ENCODE measurements around the gene FERD3L. TPM values are rescaled to one million over a fixed set of nuclear protein-coding genes. Genes with fewer than 3 reads are reported as not detected.
A peak's percentile ranks its signal among the peaks of the same experiment; 100 is the strongest.

FERD3L gene
- total and polyA plus RNA-seq, 5 experiments from 2014 or later: not detected

DNA sequence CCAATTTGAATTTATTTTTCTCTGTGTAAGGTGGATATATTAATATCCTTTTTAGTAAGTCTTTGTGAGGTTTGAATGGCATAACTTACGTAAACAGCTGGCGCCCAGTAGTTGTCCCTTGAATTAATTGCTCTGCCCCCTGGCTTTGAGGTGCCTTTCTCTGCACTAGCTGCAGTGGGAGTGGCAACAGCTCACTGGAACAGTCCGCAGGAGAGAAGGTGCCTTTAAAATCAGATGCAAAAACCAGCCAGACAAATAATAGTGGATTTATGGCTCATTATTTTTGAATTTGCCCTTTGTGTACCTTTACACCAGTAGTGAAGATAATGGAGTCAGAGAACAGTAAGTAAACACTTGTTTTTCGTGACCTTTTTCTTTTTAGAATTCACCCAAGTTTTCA lies 11.8 kb downstream of the FERD3L start:
- no peaks in the 10 kb centered on the region for H3K4me1 Mint-ChIP-seq
- H3K4me3 Mint-ChIP-seq: no peak overlapping the region
- H3K36me3 Mint-ChIP-seq: no peaks in the 10 kb centered on the region
- POLR2A ChIA-PET: no interaction called here
- ATAC-seq (no peak), DNase-seq (no peak)
- no peak overlapping the region for H3K27ac Mint-ChIP-seq
- H3K27me3 Mint-ChIP-seq: peaks cover 0 to 10% (median 2%) of the 10 kb centered on the region in 5 donors
- H3K9me3 Mint-ChIP-seq: peaks cover 0 to 6% (median 2%) of the 10 kb centered on the region in 9 donors

DNA sequence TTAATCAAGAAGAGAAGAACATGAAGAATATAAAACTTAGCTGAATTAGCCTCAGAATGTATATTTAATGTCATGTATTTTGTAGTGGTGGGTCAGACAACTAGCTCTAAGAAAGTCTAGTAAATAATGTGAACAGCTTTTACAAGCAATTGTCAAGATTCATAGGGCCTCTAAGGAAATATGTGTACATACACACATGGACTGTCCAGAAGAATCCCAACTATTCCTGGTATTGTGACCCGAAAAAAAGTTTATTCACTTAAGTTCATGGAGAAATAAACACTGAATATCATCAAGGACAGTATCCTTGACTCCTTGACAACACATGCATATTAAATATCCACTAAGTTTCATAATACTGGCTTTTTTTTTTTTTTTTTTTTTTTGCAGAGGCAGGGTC lies 16.4 kb downstream of the FERD3L start:
- H3K9me3 Mint-ChIP-seq: peaks cover 0 to 5% (median 2%) of the 10 kb centered on the region in 9 donors
- H3K4me3 Mint-ChIP-seq: no peak overlapping the region
- no peak for ATAC-seq
- peaks cover 0 to 17% (median 2%) of the 10 kb centered on the region in 5 donors for H3K27me3 Mint-ChIP-seq
- DNase-seq: no peak
- H3K27ac Mint-ChIP-seq: no peak overlapping the region
- no peaks in the 10 kb centered on the region for H3K36me3 Mint-ChIP-seq
- H3K4me1 Mint-ChIP-seq: no peaks in the 10 kb centered on the region
- POLR2A ChIA-PET: no interaction called here

DNA sequence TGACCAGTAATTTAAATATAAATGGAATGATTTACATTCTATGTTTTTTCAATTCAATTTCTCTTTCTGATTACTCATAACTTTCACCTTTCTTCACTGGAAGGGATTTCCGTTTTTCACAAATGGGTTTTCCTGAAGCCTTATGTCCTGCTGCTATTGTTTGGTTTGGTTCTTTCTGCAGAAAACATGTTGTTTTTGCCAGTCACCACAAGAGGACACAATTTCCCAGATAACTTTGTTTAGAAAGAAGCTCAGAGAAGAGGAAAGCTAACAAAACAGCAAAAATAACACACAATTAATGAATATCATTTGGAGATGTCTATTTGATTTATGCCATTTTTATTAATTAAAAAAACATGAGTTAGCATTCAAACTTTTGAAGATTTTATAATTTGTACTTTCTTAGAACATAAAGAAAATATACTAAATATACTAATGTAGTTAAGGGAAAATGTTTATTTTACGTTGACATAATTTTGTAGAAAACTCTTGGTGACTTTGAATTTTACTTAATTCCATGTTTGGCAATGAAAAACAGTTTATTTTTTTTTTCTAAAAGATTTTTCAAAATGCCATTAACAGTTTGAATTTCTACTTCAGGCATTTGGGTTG lies 23.1 kb downstream of the FERD3L start:
- Mint-ChIP-seq H3K4me3 (no peak overlapping the region), H3K27me3 (peaks cover 14 to 61% (median 33%) of the 10 kb centered on the region in 5 donors), H3K36me3 (peaks cover 0 to 9% (median 0%) of the 10 kb centered on the region in 3 donors), H3K27ac (no peak overlapping the region), H3K4me1 (peaks cover 0 to 2% (median 0%) of the 10 kb centered on the region in 4 donors), H3K9me3 (peaks cover 0 to 10% (median 4%) of the 10 kb centered on the region in 9 donors)
- POLR2A ChIA-PET: no interaction called here
- DNase-seq (no peak), ATAC-seq (no peak)

DNA sequence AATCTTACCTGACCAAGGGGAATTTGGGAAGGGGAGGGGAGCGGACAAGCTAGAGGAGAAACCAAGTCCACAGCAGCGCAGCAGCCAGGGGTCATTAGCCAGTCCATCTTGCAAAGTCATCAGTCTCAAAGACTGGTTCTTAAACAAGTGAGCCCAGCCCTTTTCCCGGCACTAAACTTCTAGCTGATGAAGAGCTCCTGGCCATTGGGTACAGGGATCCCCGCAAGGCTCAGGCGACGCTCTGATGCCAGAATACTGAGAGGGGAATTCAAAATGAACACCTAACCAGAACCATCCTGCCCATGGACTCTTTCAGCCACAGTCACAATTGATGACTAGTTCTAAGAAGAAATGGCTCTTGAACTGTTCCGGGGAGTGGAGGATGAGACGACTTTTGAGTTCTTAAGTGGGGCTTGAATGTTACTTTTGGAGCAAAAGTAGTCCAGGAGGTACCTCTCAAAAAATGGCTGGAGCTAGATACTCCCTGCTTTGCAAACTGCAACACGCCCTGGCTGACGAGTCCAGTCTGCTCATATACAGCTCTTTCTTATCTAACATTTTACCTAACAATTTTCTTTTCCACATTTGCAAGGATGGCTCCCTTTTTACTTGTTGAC lies 25.2 kb downstream of the FERD3L start:
- H3K4me1 Mint-ChIP-seq: peaks cover 0 to 6% (median 2%) of the 10 kb centered on the region in 4 donors
- no peak overlapping the region for H3K4me3 Mint-ChIP-seq
- H3K36me3 Mint-ChIP-seq: peaks cover 0 to 9% (median 0%) of the 10 kb centered on the region in 3 donors
- no peak for DNase-seq
- H3K27ac Mint-ChIP-seq: no peak overlapping the region
- no peak for ATAC-seq
- peaks cover 0 to 12% (median 4%) of the 10 kb centered on the region in 9 donors for H3K9me3 Mint-ChIP-seq
- H3K27me3 Mint-ChIP-seq: peaks cover 15 to 70% (median 40%) of the 10 kb centered on the region in 5 donors
- POLR2A ChIA-PET: no interaction called here

DNA sequence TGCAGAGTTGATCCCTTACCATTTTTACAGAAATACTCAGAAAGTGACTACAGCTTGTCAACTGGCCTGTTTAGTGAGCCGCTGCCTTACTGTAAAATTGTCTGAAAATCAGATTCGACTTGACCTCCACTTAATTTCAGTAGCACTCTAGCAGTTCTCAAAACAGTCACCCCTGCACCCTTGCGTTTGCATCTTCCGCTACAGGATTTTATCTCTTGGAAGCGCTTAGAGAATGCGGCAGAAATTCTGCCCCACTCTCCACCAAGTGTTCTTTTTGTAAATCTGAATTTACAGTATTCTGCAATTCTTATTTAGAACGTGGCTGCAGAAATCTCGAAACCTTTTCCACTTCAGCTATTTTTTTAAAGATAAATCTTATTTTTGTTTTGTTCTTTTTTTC lies 25.8 kb downstream of the FERD3L start:
- Mint-ChIP-seq H3K36me3 (peaks cover 0 to 9% (median 0%) of the 10 kb centered on the region in 3 donors), H3K27me3 (peaks cover 16 to 76% (median 43%) of the 10 kb centered on the region in 5 donors), H3K4me1 (peaks cover 0 to 6% (median 2%) of the 10 kb centered on the region in 4 donors), H3K4me3 (no peak overlapping the region), H3K27ac (no peak overlapping the region), H3K9me3 (peaks cover 0 to 12% (median 3%) of the 10 kb centered on the region in 9 donors)
- POLR2A ChIA-PET: no interaction called here
- ATAC-seq (no peak), DNase-seq (no peak)

DNA sequence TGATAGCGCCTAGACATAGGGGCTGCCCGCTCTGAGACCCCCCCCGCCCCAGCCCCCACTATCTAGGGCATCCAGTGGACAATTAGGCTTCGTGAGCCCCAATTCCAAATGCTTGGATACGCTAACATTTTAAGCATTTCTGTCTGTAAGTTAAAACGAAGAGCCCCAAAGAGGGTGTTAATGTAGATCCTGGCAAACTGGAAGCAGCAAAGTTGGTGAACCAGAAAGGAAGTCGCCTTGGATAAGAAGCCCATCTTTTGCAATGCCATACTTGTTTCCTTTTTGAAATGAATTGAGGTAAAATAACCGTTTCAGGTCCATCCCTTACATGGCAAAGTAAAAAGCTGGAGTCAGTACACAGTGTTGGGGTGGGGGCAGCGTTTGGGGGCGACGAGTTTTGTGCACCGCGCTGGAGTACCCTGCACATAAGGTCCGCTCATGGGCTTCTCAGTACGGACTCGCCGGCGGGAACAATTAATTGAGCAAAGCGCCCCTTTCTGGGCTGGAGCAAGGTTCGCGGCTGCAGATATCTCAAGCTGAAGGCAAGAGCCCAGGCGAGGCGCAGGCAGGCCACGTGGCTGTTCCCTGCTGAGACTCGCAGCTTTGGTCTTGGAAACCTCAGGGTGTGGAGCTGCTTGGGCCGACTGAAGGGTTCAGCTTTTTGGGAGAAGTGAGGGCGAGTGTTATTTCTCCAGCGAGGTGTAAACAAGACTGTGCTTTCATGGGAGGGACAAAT lies 26.4 kb downstream of the FERD3L start:
- H3K9me3 Mint-ChIP-seq: peaks cover 0 to 14% (median 3%) of the 10 kb centered on the region in 9 donors
- H3K27me3 Mint-ChIP-seq: peaks cover 18 to 80% (median 46%) of the 10 kb centered on the region in 5 donors
- POLR2A ChIA-PET: no interaction called here
- H3K4me3 Mint-ChIP-seq: peak overlapping the region in 2 of 10 donors; percentile 23 to 41
- H3K4me1 Mint-ChIP-seq: peaks cover 0 to 6% (median 2%) of the 10 kb centered on the region in 4 donors
- DNase-seq: no peak
- H3K36me3 Mint-ChIP-seq: peaks cover 0 to 9% (median 0%) of the 10 kb centered on the region in 3 donors
- H3K27ac Mint-ChIP-seq: no peak overlapping the region
- ATAC-seq: no peak

DNA sequence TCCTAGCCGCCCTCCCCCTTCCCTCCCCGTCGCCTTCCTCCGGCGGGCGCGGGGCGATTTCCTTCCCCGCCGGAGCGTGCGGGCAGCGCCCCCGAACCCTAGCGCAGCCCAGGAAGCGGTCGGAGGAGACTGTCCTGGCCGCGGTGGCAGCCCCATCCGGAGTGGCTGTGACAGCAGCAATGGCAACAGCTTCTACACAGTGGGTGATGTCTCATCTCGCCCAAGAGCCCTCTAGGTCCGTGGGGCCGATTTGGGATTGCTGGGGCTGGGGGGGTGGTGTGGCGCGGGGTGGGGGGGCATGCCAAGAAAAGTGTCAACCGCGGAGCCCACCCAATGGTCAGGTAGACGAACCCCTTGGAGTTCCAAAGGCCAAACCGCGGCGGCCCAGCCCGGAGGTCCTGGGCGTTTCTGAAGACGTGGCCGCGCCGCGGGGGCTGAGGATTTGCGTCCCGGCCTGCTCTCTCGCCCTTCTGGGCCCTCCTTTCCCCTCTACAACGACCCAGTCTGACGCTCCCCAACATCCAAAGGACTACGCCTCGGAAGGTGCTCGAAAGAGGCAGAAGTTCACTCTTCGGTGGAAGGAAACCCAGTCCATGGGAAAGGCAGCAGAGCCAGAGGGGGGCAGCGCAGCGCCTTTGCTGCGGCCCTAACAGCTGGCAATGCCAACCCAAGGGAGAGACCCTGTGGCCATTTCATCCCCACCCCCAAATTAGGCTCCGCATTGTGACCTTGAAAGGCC lies 27.2 kb downstream of the FERD3L start:
- peaks cover 20 to 80% (median 46%) of the 10 kb centered on the region in 5 donors for H3K27me3 Mint-ChIP-seq
- no peak for ATAC-seq
- POLR2A ChIA-PET: no interaction called here
- peaks cover 0 to 8% (median 0%) of the 10 kb centered on the region in 3 donors for H3K36me3 Mint-ChIP-seq
- H3K4me1 Mint-ChIP-seq: peaks cover 0 to 6% (median 2%) of the 10 kb centered on the region in 4 donors
- no peak for DNase-seq
- peaks cover 0 to 15% (median 3%) of the 10 kb centered on the region in 9 donors for H3K9me3 Mint-ChIP-seq
- no peak overlapping the region for H3K27ac Mint-ChIP-seq
- H3K4me3 Mint-ChIP-seq: peak overlapping the region in 2 of 10 donors; percentile 41 to 58

DNA sequence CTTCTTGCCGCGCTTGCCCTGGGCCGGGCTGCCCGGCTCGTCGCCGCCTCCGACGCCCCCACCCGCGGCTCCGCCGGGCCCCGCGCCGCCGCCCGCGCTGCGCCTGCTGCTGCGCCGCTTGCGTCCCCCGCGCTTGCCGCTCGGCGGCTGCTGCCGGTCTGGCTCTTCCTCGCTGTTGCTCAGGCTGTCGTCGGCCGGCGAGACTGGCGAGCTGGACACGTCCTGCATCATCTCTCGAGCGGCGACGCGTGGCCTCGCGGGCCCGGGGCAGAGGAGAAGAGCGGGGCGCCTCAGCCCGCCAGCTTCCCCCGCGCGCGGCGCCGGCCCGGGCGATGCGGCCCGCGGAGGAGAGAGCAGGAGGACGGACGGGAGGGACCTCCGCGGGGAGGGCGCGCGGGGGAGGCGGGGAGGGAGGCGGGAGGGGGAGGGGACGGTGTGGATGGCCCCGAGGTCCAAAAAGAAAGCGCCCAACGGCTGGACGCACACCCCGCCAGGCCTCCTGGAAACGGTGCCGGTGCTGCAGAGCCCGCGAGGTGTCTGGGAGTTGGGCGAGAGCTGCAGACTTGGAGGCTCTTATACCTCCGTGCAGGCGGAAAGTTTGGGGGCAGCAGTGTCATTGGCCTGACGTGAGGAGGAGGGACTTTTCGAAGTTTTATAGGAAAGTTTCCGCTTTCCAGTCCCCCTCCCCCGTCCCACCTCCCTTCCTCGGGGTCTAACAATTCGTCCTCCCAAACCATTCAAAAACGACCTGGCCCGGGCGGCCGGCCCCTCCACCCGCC lies 27.9 kb downstream of the FERD3L start, which contains the start of gene TWIST1:
Gene TWIST1 (minus strand): TSS at position 546 of the 779 bp plus-strand sequence. CDS start 315 bp downstream, at position 231.
- ATAC-seq (no peak), DNase-seq (no peak)
- Mint-ChIP-seq H3K27me3 (peaks cover 24 to 80% (median 54%) of the 10 kb centered on the region in 5 donors), H3K4me3 (peak within 1 kb of the TSS in 2 of 10 donors; percentile 45 to 58), H3K9me3 (peaks cover 0 to 13% (median 3%) of the 10 kb centered on the region in 9 donors), H3K4me1 (peaks cover 0 to 6% (median 2%) of the 10 kb centered on the region in 4 donors), H3K27ac (no peak within 1 kb of the TSS), H3K36me3 (peaks cover 0 to 4% (median 0%) of the 10 kb centered on the region in 3 donors)
- POLR2A ChIA-PET: no interaction called here

DNA sequence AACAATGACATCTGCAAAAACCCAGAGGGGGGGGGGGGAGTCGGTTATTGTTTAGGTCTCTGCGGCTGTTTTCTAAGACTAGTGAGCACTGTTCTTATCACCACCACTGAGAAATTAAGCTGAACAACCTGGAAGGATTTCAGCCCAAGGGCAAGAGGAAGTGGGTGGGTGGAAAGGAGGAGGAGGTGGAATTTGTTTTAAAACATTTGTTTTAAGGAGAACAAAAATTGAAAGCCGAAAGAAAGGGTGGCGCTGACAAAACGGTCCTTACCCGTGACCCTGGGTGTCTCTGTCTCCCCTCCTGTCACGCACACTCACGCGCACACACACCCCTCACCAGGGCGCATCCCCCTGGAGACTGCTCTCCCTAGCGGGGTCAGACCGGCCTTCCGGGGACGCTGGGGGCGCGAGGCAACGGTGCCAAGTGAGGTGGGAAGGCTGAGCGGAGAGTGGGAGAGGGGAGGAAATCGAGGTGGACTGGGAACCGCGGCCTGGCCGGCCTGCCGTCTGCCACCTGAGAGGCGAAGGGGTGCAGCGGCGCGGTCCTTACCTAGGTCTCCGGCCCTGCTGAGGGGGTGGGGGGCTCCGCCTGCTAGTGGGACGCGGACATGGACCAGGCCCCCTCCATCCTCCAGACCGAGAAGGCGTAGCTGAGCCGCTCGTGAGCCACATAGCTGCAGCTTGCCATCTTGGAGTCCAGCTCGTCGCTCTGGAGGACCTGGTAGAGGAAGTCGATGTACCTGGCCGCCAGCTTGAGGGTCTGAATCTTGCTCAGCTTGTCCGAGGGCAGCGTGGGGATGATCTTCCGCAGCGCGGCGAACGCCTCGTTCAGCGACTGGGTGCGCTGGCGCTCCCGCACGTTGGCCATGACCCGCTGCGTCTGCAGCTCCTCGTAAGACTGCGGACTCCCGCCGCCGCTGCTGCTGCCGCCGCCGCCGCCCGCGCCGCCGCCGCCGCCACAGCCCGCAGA lies 28.8 kb downstream of the FERD3L start:
- no peak overlapping the region for H3K27ac Mint-ChIP-seq

DNA sequence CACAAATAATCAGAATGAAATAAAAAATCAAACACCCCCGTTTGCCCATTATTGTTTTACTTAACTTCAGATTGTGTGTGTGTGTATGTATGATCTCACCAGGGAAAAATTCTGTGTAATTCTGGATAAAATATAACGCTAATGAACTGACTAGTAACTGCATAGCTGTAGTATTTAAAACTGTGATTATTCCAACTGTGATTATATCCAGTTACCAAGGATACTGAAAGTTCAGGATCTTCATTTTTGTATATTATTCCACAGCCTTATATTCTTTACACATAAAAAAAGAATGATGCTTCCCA lies 30.7 kb downstream of the FERD3L start:
- POLR2A ChIA-PET: no interaction called here
- H3K27ac Mint-ChIP-seq: no peak overlapping the region

More for the DNA sequence above, 28.8 kb downstream of the FERD3L start:
- DNase-seq (no peak), ATAC-seq (no peak)
- Mint-ChIP-seq H3K4me1 (peaks cover 0 to 10% (median 2%) of the 10 kb centered on the region in 4 donors), H3K27me3 (peaks cover 24 to 80% (median 60%) of the 10 kb centered on the region in 5 donors), H3K36me3 (peaks cover 0 to 8% (median 0%) of the 10 kb centered on the region in 3 donors), H3K9me3 (peaks cover 0 to 13% (median 4%) of the 10 kb centered on the region in 9 donors), H3K4me3 (peak overlapping the region in 7 of 10 donors; percentile 19 to 68 (median 36))
- POLR2A ChIA-PET: no interaction called here

More for the DNA sequence above, 30.7 kb downstream of the FERD3L start:
- ATAC-seq (no peak), DNase-seq (no peak)
- peaks cover 30 to 80% (median 64%) of the 10 kb centered on the region in 5 donors for H3K27me3 Mint-ChIP-seq
- peaks cover 0 to 10% (median 2%) of the 10 kb centered on the region in 4 donors for H3K4me1 Mint-ChIP-seq
- peaks cover 0 to 15% (median 2%) of the 10 kb centered on the region in 9 donors for H3K9me3 Mint-ChIP-seq
- H3K4me3 Mint-ChIP-seq: no peak overlapping the region
- peaks cover 0 to 14% (median 0%) of the 10 kb centered on the region in 3 donors for H3K36me3 Mint-ChIP-seq
